ENCODE measurements around the gene LRP6. TPM values are rescaled to one million over a fixed set of nuclear protein-coding genes. Genes with fewer than 3 reads are reported as not detected.
"Not testable (repeated sequence)": the region's sequence is repeated elsewhere in the genome, so short reads cannot be mapped to it uniquely, and the experiment has no call there.

Gene LRP6
- total RNA-seq, 1 experiment from 2014 or later = 28.1 TPM

DNA sequence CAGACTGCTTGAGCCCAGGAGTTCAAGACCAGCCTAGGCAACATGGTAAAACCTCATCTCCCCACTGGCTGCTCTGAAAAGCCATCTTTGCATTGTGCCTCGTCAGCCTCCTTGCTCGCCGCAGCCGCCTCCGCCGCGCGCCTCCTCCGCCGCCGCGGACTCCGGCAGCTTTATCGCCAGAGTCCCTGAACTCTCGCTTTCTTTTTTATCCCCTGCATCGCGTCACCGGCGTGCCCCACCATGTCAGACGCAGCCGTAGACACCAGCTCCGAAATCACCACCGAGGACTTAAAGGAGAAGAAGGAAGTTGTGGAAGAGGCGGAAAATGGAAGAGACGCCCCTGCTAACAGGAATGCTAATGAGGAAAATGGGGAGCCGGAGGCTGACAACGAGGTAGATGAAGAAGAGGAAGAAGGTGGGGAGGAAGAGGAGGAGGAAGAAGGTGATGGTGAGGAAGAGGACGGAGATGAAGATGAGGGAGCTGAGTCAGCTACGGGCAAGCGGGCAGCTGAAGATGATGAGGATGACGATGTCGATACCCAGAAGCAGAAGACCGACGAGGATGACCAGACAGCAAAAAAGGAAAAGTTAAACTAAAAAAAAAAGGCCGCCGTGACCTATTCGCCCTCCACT is 155.8 kb downstream of the LRP6 start:
- H3K36me3 ChIP-seq (ENCODE audit: control insufficient read depth in 1 of 2, insufficient read depth in 2 of 2, low read length in 2 of 2); intact Hi-C loops (cut with micrococcal nuclease); BruUV-seq (replicated peaks); H3K4me3 ChIP-seq (replicated peaks in 1 of 2; ENCODE audit: low read depth in 1 of 2, low read length in 2 of 2); DNase-seq (ENCODE audit: low read depth, low spot score); CTCF ChIA-PET; H2AFZ ChIP-seq (ENCODE audit: low read depth, low read length, poor library complexity, severe bottlenecking); ATAC-seq; H3K4me2 ChIP-seq (ENCODE audit: low read length); RAD21 ChIA-PET (ENCODE audit: low non-redundant PET in 1 of 2, low total read pairs in 2 of 2, uncharacterized antibody in 2 of 2, unreplicated experiment in 2 of 2); H3K9me3 ChIP-seq (ENCODE audit: control insufficient read depth in 1 of 2, insufficient read depth in 1 of 2, low read depth in 1 of 2, low read length in 2 of 2); POLR2A ChIA-PET; H3K79me2 ChIP-seq (ENCODE audit: insufficient read depth, low read length); H4K20me1 ChIP-seq (ENCODE audit: insufficient read depth); H3K9ac ChIP-seq (ENCODE audit: low read length); H3K4me1 ChIP-seq (ENCODE audit: control insufficient read depth in 1 of 2, insufficient read depth in 2 of 2, low read length in 2 of 2); H3K27me3 ChIP-seq (ENCODE audit: insufficient read depth, low read length); H3K27ac ChIP-seq (ENCODE audit: low read depth, low read length); H3K9me2 ChIP-seq (ENCODE audit: insufficient read depth): not testable (repeated sequence)

DNA sequence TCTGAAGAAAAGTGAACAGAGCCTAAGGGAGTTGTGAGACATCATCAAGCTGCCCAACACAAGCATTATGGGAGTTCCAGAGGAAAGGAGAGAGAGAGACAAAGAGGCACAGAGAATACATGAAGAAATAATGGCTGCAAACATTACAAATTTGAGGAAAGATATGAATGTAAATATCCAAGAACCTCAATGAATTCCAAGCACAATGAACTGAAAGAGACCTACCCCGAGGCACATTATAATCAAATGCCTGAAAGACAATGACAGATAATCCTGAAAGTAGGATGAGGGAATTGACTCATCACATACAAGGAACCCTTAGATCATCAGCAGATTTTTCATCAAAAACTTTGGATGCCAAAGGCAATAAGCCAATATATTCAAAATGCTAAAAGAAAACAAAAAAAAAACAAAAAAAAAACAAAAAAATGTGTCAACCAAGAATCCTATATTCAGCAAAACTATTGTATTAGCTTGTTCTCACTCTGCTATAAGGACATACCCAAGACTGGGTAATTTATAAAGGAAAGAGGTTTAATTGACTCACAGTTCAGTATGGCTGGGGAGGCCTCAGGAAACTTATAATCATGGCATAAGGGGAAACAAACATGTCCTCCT is 158.3 kb downstream of the LRP6 start:
- H3K27ac ChIP-seq (ENCODE audit: low read depth, low read length) = no peak overlapping the region
- no peaks in the 10 kb centered on the region for H3K79me2 ChIP-seq (ENCODE audit: insufficient read depth, low read length)
- no peak for ATAC-seq
- H3K9me2 ChIP-seq (ENCODE audit: insufficient read depth) = no peaks in the 10 kb centered on the region
- no peaks in the 10 kb centered on the region for H3K4me1 ChIP-seq (ENCODE audit: control insufficient read depth in 1 of 2, insufficient read depth in 2 of 2, low read length in 2 of 2)
- ChIA-PET RAD21 (ENCODE audit: low non-redundant PET in 1 of 2, low total read pairs in 2 of 2, uncharacterized antibody in 2 of 2, unreplicated experiment in 2 of 2) (no interaction called here), POLR2A (no interaction called here), CTCF (no interaction called here)
- H3K9me3 ChIP-seq (ENCODE audit: control insufficient read depth in 1 of 2, insufficient read depth in 1 of 2, low read depth in 1 of 2, low read length in 2 of 2) = no peaks in the 10 kb centered on the region; a peak in 2 of 4 replicates
- no peaks in the 10 kb centered on the region for H4K20me1 ChIP-seq (ENCODE audit: insufficient read depth)
- no peaks in the 10 kb centered on the region for H3K27me3 ChIP-seq (ENCODE audit: insufficient read depth, low read length)
- intact Hi-C loops (cut with micrococcal nuclease) = no loop called here
- no peak overlapping the region for H2AFZ ChIP-seq (ENCODE audit: low read depth, low read length, poor library complexity, severe bottlenecking)
- BruUV-seq (replicated peaks) = no TSS peak
- no peak overlapping the region for H3K9ac ChIP-seq (ENCODE audit: low read length)
- no peak overlapping the region for H3K4me3 ChIP-seq (replicated peaks in 1 of 2; ENCODE audit: low read depth in 1 of 2, low read length in 2 of 2)
- no peak for DNase-seq (ENCODE audit: low read depth, low spot score)
- no peak overlapping the region for H3K4me2 ChIP-seq (ENCODE audit: low read length)
- no peaks in the 10 kb centered on the region for H3K36me3 ChIP-seq (ENCODE audit: control insufficient read depth in 1 of 2, insufficient read depth in 2 of 2, low read length in 2 of 2)
- TF ChIP-seq SIN3A (IDR thresholded peaks at IDR 0.05; ENCODE audit: low read depth) (no peak), CBX3 (IDR thresholded peaks at IDR 0.05; ENCODE audit: low read depth) (no peak), ZFX (IDR thresholded peaks at IDR 0.05) (no peak), EGR1 (IDR thresholded peaks at IDR 0.05; ENCODE audit: low read depth) (no peak), JUND (IDR thresholded peaks at IDR 0.05) (no peak), FOSL1 (IDR thresholded peaks at IDR 0.05; ENCODE audit: low read depth) (no peak), ELF1 (IDR thresholded peaks at IDR 0.05; ENCODE audit: borderline replicate concordance, low read depth) (no peak), RAD21 (IDR thresholded peaks at IDR 0.05; ENCODE audit: low read depth) (no peak), EZH2 (IDR thresholded peaks at IDR 0.05) (no peak), CEBPB (IDR thresholded peaks at IDR 0.05; ENCODE audit: low read depth) (no peak), TCF7L2 (IDR thresholded peaks at IDR 0.05; ENCODE audit: borderline replicate concordance, extremely low read depth, insufficient read depth, insufficient read length) (no peak)
- TF ChIP-seq, protein P1, sequence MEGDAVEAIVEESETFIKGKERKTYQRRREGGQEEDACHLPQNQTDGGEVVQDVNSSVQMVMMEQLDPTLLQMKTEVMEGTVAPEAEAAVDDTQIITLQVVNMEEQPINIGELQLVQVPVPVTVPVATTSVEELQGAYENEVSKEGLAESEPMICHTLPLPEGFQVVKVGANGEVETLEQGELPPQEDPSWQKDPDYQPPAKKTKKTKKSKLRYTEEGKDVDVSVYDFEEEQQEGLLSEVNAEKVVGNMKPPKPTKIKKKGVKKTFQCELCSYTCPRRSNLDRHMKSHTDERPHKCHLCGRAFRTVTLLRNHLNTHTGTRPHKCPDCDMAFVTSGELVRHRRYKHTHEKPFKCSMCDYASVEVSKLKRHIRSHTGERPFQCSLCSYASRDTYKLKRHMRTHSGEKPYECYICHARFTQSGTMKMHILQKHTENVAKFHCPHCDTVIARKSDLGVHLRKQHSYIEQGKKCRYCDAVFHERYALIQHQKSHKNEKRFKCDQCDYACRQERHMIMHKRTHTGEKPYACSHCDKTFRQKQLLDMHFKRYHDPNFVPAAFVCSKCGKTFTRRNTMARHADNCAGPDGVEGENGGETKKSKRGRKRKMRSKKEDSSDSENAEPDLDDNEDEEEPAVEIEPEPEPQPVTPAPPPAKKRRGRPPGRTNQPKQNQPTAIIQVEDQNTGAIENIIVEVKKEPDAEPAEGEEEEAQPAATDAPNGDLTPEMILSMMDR (IDR thresholded peaks at IDR 0.05 in 2 of 3, conservative IDR thresholded peaks at IDR 0.05 in 1 of 3; ENCODE audit: borderline replicate concordance in 1 of 3, insufficient read depth in 1 of 3, low read depth in 2 of 3, low read length in 2 of 3) = no peak
- TF ChIP-seq, protein P2, sequence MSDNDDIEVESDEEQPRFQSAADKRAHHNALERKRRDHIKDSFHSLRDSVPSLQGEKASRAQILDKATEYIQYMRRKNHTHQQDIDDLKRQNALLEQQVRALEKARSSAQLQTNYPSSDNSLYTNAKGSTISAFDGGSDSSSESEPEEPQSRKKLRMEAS (IDR thresholded peaks at IDR 0.05) = no peak
- TF ChIP-seq, protein P3, sequence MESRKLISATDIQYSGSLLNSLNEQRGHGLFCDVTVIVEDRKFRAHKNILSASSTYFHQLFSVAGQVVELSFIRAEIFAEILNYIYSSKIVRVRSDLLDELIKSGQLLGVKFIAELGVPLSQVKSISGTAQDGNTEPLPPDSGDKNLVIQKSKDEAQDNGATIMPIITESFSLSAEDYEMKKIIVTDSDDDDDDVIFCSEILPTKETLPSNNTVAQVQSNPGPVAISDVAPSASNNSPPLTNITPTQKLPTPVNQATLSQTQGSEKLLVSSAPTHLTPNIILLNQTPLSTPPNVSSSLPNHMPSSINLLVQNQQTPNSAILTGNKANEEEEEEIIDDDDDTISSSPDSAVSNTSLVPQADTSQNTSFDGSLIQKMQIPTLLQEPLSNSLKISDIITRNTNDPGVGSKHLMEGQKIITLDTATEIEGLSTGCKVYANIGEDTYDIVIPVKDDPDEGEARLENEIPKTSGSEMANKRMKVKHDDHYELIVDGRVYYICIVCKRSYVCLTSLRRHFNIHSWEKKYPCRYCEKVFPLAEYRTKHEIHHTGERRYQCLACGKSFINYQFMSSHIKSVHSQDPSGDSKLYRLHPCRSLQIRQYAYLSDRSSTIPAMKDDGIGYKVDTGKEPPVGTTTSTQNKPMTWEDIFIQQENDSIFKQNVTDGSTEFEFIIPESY (IDR thresholded peaks at IDR 0.05; ENCODE audit: extremely low read depth, insufficient replicate concordance, low read length) = no peak
- TF ChIP-seq, protein P4, sequence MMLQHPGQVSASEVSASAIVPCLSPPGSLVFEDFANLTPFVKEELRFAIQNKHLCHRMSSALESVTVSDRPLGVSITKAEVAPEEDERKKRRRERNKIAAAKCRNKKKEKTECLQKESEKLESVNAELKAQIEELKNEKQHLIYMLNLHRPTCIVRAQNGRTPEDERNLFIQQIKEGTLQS (IDR thresholded peaks at IDR 0.05) = no peak

All from HCT116 (cell line).